HepG2 (cell line): Measurements from ENCODE around the gene CD28. TPM values are rescaled to one million over a fixed set of nuclear protein-coding genes. Genes with fewer than 3 reads are reported as not detected.

Experiments used
- ATAC-seq: fragments of 200-7000 bp; cut with Tn5 transposase; 3 replicates; pipeline ENCODE4 v1.9.1; 2020; ENCODE audit warnings: mild to moderate bottlenecking, moderate library complexity
- BruUV-seq: library from RNA; stranded (reverse); fragments of 400-500 nt; replicated peaks from 2 replicates; lab custom pipeline; 2021; lab: Mats Ljungman, UMichigan
- CTCF ChIA-PET: fragments of 300-600 bp; formaldehyde crosslinking; extraction: SDS; loops from one replicate; lab custom pipeline; 2021; ENCODE audit warnings: low total read pairs, inconsistent platforms, low intra/inter-chr PET ratio; lab: Yijun Ruan, JAX
- POLR2A ChIA-PET: fragments of 350-600 bp; sonication (Branson Sonifier 250); formaldehyde crosslinking; loops from one replicate; lab custom pipeline; 2020; ENCODE audit warnings: antibody characterized with exemption, inconsistent platforms; lab: Yijun Ruan, JAX
- DNase-seq: peaks from one replicate; pipeline ENCODE4 v3.0.0-alpha.2; 2015; ENCODE audit warnings: low spot score
- FAIRE-seq: peaks from 3 replicates; lab custom pipeline; 2011; peaks lifted over from hg19 to GRCh38; lab: Jason Lieb, UNC
- H2AFZ ChIP-seq: one replicate; pipeline ENCODE4 v1.6.1; 2011; ENCODE audit warnings: low read length, inconsistent platforms
- H3K27ac ChIP-seq: fragments of 300-600 bp; 3 replicates; pipeline ENCODE4 v1.8.0; 2011; ENCODE audit warnings: mixed run types, mild to moderate bottlenecking, mixed read lengths, low read length, inconsistent platforms; ENCODE audit not compliant: insufficient read depth; ENCODE audit errors: extremely low read length
- H3K27me3 ChIP-seq, 2 experiments: fragments of 200-600 bp in 1 of 2; 2 replicates in 1 of 2; 3 replicates in 1 of 2; pipeline versions ENCODE4 v1.6.0 to v1.8.0; 2011; ENCODE audit warnings: low read length in 2 of 2, mild to moderate bottlenecking in 2 of 2, moderate library complexity in 2 of 2, inconsistent platforms in 1 of 2; ENCODE audit not compliant: insufficient read depth in 2 of 2, control insufficient read depth in 1 of 2
- H3K36me3 ChIP-seq, 2 experiments: fragments of 200-600 bp in 1 of 2; replicated peaks in 1 of 2; 2 replicates in 1 of 2; 3 replicates in 1 of 2; pipeline versions ENCODE4 v1.5.1 to v1.8.0; 2011; ENCODE audit warnings: low read length in 2 of 2, inconsistent platforms in 1 of 2; ENCODE audit not compliant: insufficient read depth in 2 of 2, control insufficient read depth in 1 of 2
- H3K4me1 ChIP-seq: 2 replicates; pipeline ENCODE4 v1.5.1; 2012; ENCODE audit warnings: low read length, inconsistent platforms; ENCODE audit not compliant: insufficient read depth
- H3K4me2 ChIP-seq: 2 replicates; pipeline ENCODE4 v1.6.0; 2011; ENCODE audit warnings: low read depth, low read length, inconsistent platforms
- H3K4me3 ChIP-seq, 3 experiments: fragments of 200-600 bp in 1 of 3; sonication (generic), shearing (Covaris generic) in 1 of 3; replicated peaks in 1 of 3; 2 replicates each; pipeline ENCODE4 v1.5.1; 2011 to 2016; ENCODE audit warnings: low read length in 3 of 3, inconsistent platforms in 2 of 3, low read depth in 2 of 3, mild to moderate bottlenecking in 2 of 3, control low read depth in 1 of 3, mixed read lengths in 1 of 3; ENCODE audit not compliant: insufficient read depth in 1 of 3
- H3K79me2 ChIP-seq: one replicate; pipeline ENCODE4 v1.6.1; 2011; ENCODE audit warnings: low read length, inconsistent platforms; ENCODE audit not compliant: insufficient read depth
- H3K9ac ChIP-seq: 2 replicates; pipeline ENCODE4 v1.6.0; 2011; ENCODE audit warnings: mild to moderate bottlenecking, low read depth, low read length, inconsistent platforms; ENCODE audit not compliant: insufficient read depth
- H3K9me3 ChIP-seq: 2 replicates; pipeline ENCODE4 v1.5.1; 2012; ENCODE audit warnings: mild to moderate bottlenecking, low read length
- H4K20me1 ChIP-seq: 2 replicates; pipeline ENCODE4 v1.6.0; 2011; ENCODE audit warnings: inconsistent platforms, mild to moderate bottlenecking, low read length, moderate library complexity; ENCODE audit not compliant: insufficient read depth
- ATAD3A ChIP-seq: sonication (generic); formaldehyde crosslinking; IDR thresholded peaks from 2 replicates; pipeline ENCODE4 v1.4.0; 2020; ENCODE audit warnings: missing genetic modification reagents
- CAMTA2 ChIP-seq: sonication (generic); formaldehyde crosslinking; IDR thresholded peaks from 2 replicates; pipeline ENCODE4 v1.4.0; 2020; ENCODE audit warnings: mild to moderate bottlenecking, missing genetic modification reagents, borderline replicate concordance
- EEA1 ChIP-seq: sonication (generic); formaldehyde crosslinking; IDR thresholded peaks from 2 replicates; pipeline ENCODE4 v1.5.1; 2020; ENCODE audit warnings: mild to moderate bottlenecking, missing genetic modification reagents, borderline replicate concordance
- FOXJ3 ChIP-seq: sonication (generic); formaldehyde crosslinking; IDR thresholded peaks from 2 replicates; pipeline ENCODE4 v1.4.0; 2020; ENCODE audit warnings: missing genetic modification reagents, mild to moderate bottlenecking, borderline replicate concordance
- FOXO1 ChIP-seq: sonication (generic); formaldehyde crosslinking; IDR thresholded peaks from 2 replicates; pipeline ENCODE4 v1.4.0; 2020; ENCODE audit warnings: missing genetic modification reagents
- FUBP1 ChIP-seq: sonication (generic); formaldehyde crosslinking; IDR thresholded peaks from 2 replicates; pipeline ENCODE4 v1.5.1; 2020; ENCODE audit warnings: missing genetic modification reagents, mild to moderate bottlenecking, borderline replicate concordance
- MAX ChIP-seq: IDR thresholded peaks from 2 replicates; pipeline ENCODE4 v1.6.1; 2012; ENCODE audit warnings: inconsistent platforms
- RBM22 ChIP-seq: fragments of 200-400 bp; formaldehyde crosslinking; optimal IDR thresholded peaks from 2 replicates; pipeline ENCODE3; 2017; ENCODE audit warnings: mild to moderate bottlenecking, low read length, moderate library complexity
- REST ChIP-seq, 2 experiments: IDR thresholded peaks; 2 replicates each; pipeline ENCODE4 v1.6.1; 2011 to 2012; ENCODE audit warnings: low read length in 2 of 2, borderline replicate concordance in 1 of 2, low read depth in 1 of 2, mild to moderate bottlenecking in 1 of 2, moderate library complexity in 1 of 2
- SMAD1 ChIP-seq: sonication (generic); formaldehyde crosslinking; IDR thresholded peaks from 2 replicates; pipeline ENCODE4 v1.4.0; 2020; ENCODE audit warnings: missing genetic modification reagents, low read depth, mild to moderate bottlenecking, borderline replicate concordance
- SMARCE1 ChIP-seq: fragments of 450-650 bp; IDR thresholded peaks from 2 replicates; pipeline ENCODE4 v1.6.1; 2017; ENCODE audit warnings: borderline replicate concordance
- TAF15 ChIP-seq: fragments of 200-400 bp; formaldehyde crosslinking; IDR thresholded peaks from one replicate; pipeline ENCODE4 v1.6.1; 2018; ENCODE audit warnings: mild to moderate bottlenecking, low read depth, low read length; ENCODE audit not compliant: poor library complexity, severe bottlenecking
- THRA ChIP-seq: sonication (generic); formaldehyde crosslinking; IDR thresholded peaks from 2 replicates; pipeline ENCODE4 v1.4.0; 2020; ENCODE audit warnings: missing genetic modification reagents, borderline replicate concordance
- ZBTB20 ChIP-seq: sonication (generic); formaldehyde crosslinking; IDR thresholded peaks from 2 replicates; pipeline ENCODE4 v1.8.1; 2023; ENCODE audit warnings: missing genetic modification reagents, low read depth, mild to moderate bottlenecking, borderline replicate concordance
- WGBS: methylation state at CpG from one replicate; pipeline ENCODE4 v1.1.6; 2017; ENCODE audit warnings: low lambda C conversion rate; 5-methylcytosine and 5-hydroxymethylcytosine counted together
- in situ Hi-C: cut with HindIII; loops from 2 replicates; pipeline ENCODE4 v1.10.0; 2017; ENCODE audit warnings: low pct_unique_long_range_greater_than_20kb; ENCODE audit not compliant: extremely low pct_ligation_motif_present
- intact Hi-C: fragments of 100-400 bp; cut with micrococcal nuclease; formaldehyde crosslinking; loops from one replicate; pipeline ENCODE4 v1.10.0; 2022; ENCODE audit not compliant: unreplicated experiment
- polyA plus RNA-seq, 8 experiments: library from polyadenylated mRNA; depleted of rRNA in 3 of 8; stranded (reverse) in 7 of 8; unstranded in 1 of 8; fragments of >200 nt; fragmentation: Illumina TruSeq in 4 of 8; extraction: Trizol in 4 of 8; gene quantifications; 2 replicates each; pipeline versions ENCODE4 v1.2.1 to v1.2.3, GENCODE V29; 2011 to 2016; ENCODE audit warnings: low read depth in 4 of 8, missing spikeins in 1 of 8, mixed read lengths in 1 of 8; ENCODE audit not compliant: insufficient read depth in 1 of 8
- total RNA-seq, 5 experiments: library from RNA; depleted of rRNA; stranded (reverse); fragments of >200 nt; fragmentation: Illumina TruSeq; extraction: Trizol; gene quantifications; 2 replicates each; pipeline ENCODE4 v1.2.3, GENCODE V29; 2016; ENCODE audit warnings: low read depth in 1 of 5

Gene CD28
- total and polyA plus RNA-seq, 2 of the 13 experiments (the other 11 are each of a cell fraction or from before 2014, with no cell fraction given): not detected

- TF ChIP-seq RBM22 (no peak), THRA (CRISPR knock-in tag) (no peak), FOXO1 (CRISPR knock-in tag) (no peak), FUBP1 (no peak), ATAD3A (CRISPR knock-in tag) (no peak), FOXJ3 (CRISPR knock-in tag) (no peak), SMAD1 (CRISPR knock-in tag) (no peak), EEA1 (CRISPR knock-in tag) (no peak), REST (IDR thresholded peaks at IDR 0.05; ENCODE audit: borderline replicate concordance in 1 of 2, low read depth in 1 of 2, low read length in 2 of 2) (no peak), MAX (no peak), CAMTA2 (CRISPR knock-in tag) (no peak), ZBTB20 (CRISPR knock-in tag) (no peak), SMARCE1 (no peak), TAF15 (no peak)
- Histone ChIP-seq H3K4me2 (no peak overlapping the region), H3K4me3 (no peak overlapping the region), H3K9me3 (no peaks in the 10 kb centered on the region), H3K4me1 (no peaks in the 10 kb centered on the region), H3K27me3 (no peaks in the 10 kb centered on the region), H3K27ac (no peak overlapping the region), H3K36me3 (no peaks in the 10 kb centered on the region), H3K9ac (no peak overlapping the region), H4K20me1 (no peaks in the 10 kb centered on the region), H3K79me2 (no peaks in the 10 kb centered on the region), H2AFZ (no peak overlapping the region)
- intact Hi-C loops: no loop called here
- BruUV-seq: no TSS peak
- ATAC-seq (no peak), DNase-seq (no peak), FAIRE-seq (no peak)
- in situ Hi-C loops: loop anchor here (25.0 kb wide), 1 partner anchor 437 kb away; the partner anchor contains the start of gene CYP20A1
- ChIA-PET CTCF (no interaction called here), POLR2A (no interaction called here)
- WGBS: 65% methylated on average over 1 of the region's 1 CpG
Observed at GRCh38 chr2:203673933-203674332, 32.5 kb upstream of the CD28 start.
